T-helper 2 cell treated with Interferon-gamma antibody and Interleukin-4, amounts not matched to agents 5 μg/mL and 100 μg/mL, for 36 hours (primary cell): ENCODE results near the gene RPL12.
A peak's percentile ranks its signal among the peaks of the same experiment; 100 is the strongest.

Source experiments
- DNase-seq: peaks from one replicate; pipeline ENCODE4 v3.0.0; 2021; ENCODE audit warnings: low spot score
- H3K27ac Mint-ChIP-seq: one replicate; pipeline ENCODE4 v1.8.0; 2021; ENCODE audit warnings: mild to moderate bottlenecking, mixed read lengths
- H3K27me3 Mint-ChIP-seq: one replicate; pipeline ENCODE4 v1.8.0; 2021; ENCODE audit warnings: low read depth, mixed read lengths
- H3K36me3 Mint-ChIP-seq: one replicate; pipeline ENCODE4 v1.8.0; 2021; ENCODE audit warnings: low read depth, mixed read lengths
- H3K4me1 Mint-ChIP-seq: one replicate; pipeline ENCODE4 v1.8.0; 2021; ENCODE audit warnings: low read depth, mixed read lengths
- H3K4me3 Mint-ChIP-seq: one replicate; pipeline ENCODE4 v1.8.0; 2022; ENCODE audit warnings: mild to moderate bottlenecking, moderate library complexity, mixed read lengths
- H3K9me3 Mint-ChIP-seq: one replicate; pipeline ENCODE4 v1.8.0; 2021; ENCODE audit warnings: mixed read lengths

The RPL12 gene

GRCh38 chr9:127398715-127399400 lies 52.3 kb downstream of the RPL12 start:
- H3K4me1 Mint-ChIP-seq, result peaks cover 15% of the 10 kb centered on the region
- no peaks in the 10 kb centered on the region for H3K36me3 Mint-ChIP-seq
- H3K27ac Mint-ChIP-seq, result no peak overlapping the region
- H3K27me3 Mint-ChIP-seq, result peaks cover 32% of the 10 kb centered on the region
- no peak for DNase-seq
- no peaks in the 10 kb centered on the region for H3K9me3 Mint-ChIP-seq
- H3K4me3 Mint-ChIP-seq, result peak overlapping the region; percentile 83

- peak overlapping the region; percentile 72 for H3K27ac Mint-ChIP-seq
- DNase-seq, result no peak
- no peaks in the 10 kb centered on the region for H3K36me3 Mint-ChIP-seq
- no peaks in the 10 kb centered on the region for H3K9me3 Mint-ChIP-seq
- H3K4me3 Mint-ChIP-seq, result peak overlapping the region; percentile 83
- peaks cover 36% of the 10 kb centered on the region for H3K27me3 Mint-ChIP-seq
- H3K4me1 Mint-ChIP-seq, result peaks cover 17% of the 10 kb centered on the region
Observed at GRCh38 chr9:127398275-127398647, 52.9 kb downstream of the RPL12 start.
